Gastrocnemius medialis (tissue), 4 donors: ENCODE results near the gene OAT.

Experiments
- POLR2A ChIP-seq, 2 donors: fragments of 450-650 bp; IDR thresholded peaks; one replicate each; pipeline ENCODE4 v1.6.1; 2017; ENCODE audit warnings: antibody characterized with exemption in 2 of 2, mild to moderate bottlenecking in 2 of 2, moderate library complexity in 2 of 2
- TF ChIP-seq, protein P1 (sequence below), 5 experiments: fragments of 450-650 bp in 3 of 5; fragments of 200-600 bp in 2 of 5; sonication (generic) in 2 of 5; IDR thresholded peaks in 4 of 5; conservative IDR thresholded peaks in 1 of 5; 1 replicate in 4 of 5; 2 replicates in 1 of 5; pipeline ENCODE4 v1.5.1; 2016 to 2019; ENCODE audit warnings: antibody characterized with exemption in 5 of 5, mild to moderate bottlenecking in 3 of 5, moderate library complexity in 3 of 5

DNA sequence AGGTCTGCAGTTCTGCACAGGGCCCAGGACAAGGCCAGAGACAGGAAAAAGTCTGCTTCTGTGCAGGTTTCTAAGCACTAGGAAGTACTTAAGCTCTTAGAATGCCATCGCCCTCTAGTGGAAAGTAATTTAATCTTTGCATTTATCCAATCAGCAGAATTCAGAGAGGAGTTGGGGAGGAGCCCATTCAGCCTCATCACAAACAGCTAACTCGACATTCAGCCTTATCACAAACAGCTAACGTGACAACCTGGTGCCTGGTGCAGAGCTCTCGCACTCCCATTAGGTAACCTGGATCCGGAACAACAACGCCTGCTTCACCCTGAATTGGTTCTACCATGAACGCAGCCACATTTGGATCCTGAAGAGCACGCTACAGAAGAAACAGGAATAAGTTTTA, 15.2 kb downstream of the OAT start:
- TF ChIP-seq, protein P1, sequence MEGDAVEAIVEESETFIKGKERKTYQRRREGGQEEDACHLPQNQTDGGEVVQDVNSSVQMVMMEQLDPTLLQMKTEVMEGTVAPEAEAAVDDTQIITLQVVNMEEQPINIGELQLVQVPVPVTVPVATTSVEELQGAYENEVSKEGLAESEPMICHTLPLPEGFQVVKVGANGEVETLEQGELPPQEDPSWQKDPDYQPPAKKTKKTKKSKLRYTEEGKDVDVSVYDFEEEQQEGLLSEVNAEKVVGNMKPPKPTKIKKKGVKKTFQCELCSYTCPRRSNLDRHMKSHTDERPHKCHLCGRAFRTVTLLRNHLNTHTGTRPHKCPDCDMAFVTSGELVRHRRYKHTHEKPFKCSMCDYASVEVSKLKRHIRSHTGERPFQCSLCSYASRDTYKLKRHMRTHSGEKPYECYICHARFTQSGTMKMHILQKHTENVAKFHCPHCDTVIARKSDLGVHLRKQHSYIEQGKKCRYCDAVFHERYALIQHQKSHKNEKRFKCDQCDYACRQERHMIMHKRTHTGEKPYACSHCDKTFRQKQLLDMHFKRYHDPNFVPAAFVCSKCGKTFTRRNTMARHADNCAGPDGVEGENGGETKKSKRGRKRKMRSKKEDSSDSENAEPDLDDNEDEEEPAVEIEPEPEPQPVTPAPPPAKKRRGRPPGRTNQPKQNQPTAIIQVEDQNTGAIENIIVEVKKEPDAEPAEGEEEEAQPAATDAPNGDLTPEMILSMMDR (IDR thresholded peaks at IDR 0.05 in 4 of 5, conservative IDR thresholded peaks at IDR 0.05 in 1 of 5): peak in 4 of 5 experiments; percentile 31 to 56 (median 45)
- no peak for TF ChIP-seq POLR2A (IDR thresholded peaks at IDR 0.05)
